GM21619 (cell line): ENCODE data around the gene PRRC2B.
"Not testable (repeated sequence)": the region's sequence is repeated elsewhere in the genome, so short reads cannot be mapped to it uniquely, and the experiment has no call there.

Source experiments
- ATAC-seq: cut with Tn5 transposase; IDR thresholded peaks from one replicate; pipeline ENCODE4 v1.9.1; 2021; ENCODE audit not compliant: unreplicated experiment

The PRRC2B gene

DNA sequence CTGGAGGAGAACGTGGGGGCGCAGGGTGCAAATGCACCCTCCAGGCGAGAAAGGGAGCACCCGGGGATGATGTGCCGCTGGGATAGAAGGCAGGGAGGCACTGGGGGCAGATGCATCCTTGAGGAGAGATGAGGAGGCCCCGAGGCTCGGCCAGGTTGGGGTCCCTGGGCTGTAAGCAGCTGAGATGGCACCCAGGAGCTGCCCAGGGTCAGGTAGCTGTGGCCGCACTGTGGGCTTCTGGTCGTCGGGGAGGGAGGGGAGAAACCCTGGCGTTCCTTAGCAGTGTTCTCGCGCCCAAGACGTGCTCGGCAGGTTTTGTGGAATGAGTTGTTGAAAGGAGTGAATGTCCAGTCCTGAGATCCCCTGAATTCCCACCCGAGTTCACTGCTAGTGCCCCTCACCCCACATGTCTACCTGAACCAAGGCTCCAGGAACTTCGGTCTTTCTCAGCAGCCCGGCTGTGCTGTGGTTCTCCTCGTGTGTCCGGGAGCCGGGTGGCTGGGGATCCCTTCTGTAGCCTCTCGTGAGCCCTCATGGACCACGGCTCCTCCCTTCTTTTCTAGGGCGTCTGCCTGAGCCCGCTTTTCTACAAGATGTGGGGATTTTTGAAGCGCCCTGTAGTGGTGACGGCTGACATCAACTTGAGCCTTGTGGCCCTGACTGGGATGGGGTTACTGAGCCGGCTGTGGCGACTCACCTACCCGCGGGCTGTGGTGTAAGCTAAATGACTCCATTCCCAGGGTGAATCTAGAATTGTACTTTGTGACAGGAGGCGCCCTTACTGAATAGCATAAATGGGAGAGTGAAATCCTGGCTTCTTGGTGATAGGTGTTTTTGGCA is 110.0 kb downstream of the PRRC2B start:
- ATAC-seq, result no peak

DNA sequence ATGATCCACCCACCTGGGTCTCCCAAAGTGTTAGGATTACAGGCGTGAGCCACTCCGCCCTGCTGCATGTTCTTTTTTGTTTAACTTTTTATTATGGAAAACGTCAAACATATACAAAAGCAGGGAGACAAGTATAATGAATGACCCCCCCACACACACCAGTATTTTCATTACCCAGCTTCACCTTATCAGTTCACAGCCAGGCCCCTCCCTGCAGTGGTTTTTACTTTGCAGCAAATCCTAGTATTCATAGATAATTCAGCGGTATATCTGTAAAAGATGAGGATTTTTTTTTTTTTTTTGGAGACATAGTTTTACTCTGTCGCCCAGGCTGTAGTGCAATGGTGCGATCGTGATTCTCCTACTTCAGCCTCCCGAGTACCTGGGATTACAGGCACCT is 111.1 kb downstream of the PRRC2B start:
- ATAC-seq, result no peak

DNA sequence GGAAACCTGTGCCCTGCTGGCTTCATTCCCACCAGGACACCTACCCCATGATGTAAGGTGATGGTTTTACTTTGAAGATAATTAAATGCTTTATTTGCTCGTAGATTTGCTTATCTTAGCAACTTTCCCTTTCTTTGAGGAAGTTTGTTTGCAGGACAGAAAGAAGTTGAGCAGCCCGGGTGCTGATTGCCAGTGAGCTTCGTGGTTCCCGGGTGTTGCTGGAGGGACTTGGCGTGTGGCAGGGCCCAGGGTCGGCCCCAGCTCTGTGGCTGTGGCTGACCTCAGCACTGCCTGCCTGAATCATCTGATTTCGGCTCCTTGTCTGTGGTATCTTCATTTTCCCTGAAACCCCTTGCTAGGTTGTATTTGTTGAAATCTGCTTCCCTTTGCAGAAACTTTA is 117.5 kb downstream of the PRRC2B start:
- no peak for ATAC-seq

DNA sequence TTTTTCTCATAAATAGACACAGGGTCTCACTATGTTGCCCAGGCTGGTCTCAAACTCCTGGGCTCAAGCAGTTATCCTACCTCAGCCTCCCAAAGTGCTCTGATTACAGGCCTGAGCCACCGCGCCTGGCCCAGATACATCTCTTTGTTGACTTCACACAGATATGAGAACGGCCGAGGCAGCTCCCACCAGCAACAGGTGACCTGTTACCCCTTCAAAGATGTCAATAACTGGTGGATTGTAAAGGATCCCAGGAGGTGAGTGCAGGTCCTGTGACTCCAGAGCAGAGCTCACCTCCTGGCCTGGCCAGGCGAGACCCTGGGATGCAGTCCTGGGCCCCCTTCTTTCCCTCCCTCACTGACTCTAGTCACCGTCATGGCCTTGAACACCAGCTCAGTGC is 118.0 kb downstream of the PRRC2B start:
- no peak for ATAC-seq

DNA sequence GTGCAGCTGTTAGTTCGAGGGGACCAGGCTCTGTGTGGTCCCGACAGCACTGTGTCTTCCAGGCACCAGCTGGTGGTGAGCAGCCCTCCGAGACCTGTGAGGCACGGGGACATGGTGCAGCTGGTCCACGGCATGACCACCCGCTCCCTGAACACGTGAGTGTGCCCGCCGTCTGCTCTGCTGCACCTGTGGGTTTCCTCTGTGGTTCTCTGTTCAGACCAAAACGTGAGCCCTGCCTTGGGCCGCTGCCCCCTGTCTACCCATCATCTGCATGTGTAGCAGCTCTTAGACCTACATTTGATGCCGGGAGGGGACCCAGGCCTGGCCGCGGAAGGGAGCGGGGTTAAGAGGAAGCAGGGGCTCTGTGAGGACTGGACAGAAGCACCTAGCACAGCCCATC is 119.3 kb downstream of the PRRC2B start:
- ATAC-seq, result no peak

DNA sequence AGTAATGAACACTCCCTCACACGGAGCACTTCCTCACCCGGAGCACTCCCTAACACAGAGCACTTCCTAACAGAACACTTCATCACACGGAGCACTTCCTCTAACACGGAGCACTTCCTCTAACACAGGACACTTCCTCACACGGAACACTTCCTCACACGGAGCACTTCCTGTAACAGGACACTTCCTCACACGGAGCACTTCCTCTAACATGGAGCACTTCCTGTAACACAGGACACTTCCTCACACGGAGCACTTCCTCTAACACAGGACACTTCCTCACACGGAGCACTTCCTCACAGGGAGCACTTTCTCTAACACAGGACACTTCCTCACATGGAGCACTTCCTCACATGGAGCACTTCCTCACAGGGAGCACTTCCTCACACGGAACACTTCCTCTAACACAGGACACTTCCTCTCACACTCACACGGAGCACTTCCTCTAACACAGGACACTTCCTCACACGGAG is 121.7 kb downstream of the PRRC2B start:
- ATAC-seq, result not testable (repeated sequence)

DNA sequence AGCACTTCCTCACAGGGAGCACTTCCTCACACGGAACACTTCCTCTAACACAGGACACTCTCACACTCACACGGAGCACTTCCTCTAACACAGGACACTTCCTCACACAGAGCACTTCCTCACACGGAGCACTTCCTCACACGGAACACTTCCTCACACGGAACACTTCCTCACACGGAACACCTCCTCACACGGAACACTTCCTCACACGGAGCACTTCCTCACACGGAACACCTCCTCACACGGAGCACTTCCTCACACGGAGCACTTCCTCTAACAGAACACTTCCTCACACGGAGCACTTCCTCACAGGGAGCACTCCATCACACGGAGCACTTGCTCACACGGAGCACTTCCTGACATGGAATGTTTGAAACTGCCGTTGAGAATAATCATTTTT is 122.2 kb downstream of the PRRC2B start:
- no peak for ATAC-seq

DNA sequence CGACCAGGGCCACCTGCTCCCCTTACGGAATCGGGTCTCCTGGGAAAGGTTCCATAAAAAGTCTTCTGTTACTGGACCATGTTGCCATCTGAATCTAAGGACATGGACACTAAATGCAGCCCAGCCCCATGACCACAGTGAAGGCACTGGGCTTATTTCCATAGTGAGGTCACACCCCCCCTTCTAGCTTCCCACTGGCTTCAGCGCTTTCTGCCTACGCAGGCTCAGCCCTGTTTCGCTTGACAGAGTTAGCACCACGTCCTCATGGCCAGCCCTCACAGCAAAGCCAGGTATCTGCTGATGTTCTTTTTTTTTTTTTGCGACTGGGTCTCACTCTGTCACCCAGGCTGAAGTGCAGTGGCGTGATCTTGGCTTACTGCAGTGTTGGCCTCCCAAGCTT is 123.0 kb downstream of the PRRC2B start:
- no peak for ATAC-seq

DNA sequence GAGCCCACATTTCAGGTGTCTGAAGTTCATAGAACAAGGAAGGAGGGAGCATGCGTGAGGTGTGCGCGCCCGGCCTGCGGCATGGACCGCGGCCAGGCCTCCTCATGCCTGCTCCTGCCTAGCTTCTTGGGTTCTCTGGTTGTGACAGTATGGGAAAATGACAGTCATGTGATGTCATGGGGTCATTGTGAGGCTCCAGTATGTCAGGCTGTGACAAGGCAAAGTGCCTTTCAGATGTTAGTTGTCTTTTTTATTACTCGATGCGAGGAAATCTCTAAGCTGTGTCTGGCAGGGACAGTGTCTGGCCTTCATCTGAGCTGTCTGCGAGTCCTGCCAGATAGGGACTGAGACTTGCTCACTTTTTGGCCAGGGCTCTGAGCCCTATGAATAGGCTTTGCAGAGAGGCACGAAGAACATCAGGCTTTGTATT is 123.9 kb downstream of the PRRC2B start:
- no peak for ATAC-seq

DNA sequence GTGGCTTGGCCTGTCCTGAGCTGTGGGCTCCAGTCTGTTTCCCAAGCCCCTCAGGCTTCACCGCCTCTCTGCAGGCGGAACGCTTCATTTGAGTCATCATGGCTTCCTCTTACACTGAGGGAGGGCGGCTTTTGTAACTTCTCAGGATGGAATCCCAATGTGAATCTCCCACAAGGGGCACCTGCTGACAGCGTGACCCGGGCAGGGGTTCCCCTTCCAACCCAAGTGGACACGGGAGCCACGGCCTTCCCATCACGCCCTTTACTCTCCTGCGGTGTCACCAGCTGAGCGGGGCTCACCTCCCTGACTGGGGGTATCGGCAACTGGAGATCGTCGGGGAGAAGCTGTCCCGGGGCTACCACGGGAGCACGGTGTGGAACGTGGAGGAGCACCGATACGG is 124.7 kb downstream of the PRRC2B start:
- no peak for ATAC-seq

DNA sequence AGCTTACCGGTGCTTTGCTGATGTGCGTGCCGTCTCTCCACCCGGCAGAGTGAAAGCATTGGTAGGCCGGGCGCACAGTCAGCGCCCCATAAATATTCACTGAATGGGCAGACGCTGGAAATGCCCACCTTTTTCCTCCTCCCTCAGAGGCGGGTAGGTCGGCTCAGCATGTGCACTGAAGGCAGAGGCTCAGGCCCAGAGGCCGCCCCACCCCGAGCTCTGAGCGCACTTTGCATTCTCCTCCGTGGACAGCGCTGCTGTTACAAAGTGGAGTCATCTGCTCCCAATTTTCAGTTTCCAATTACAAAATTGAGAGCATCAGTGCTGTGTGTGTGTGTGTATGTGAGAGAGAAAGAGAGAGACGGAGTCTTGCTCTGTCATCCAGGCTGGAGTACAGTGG is 126.6 kb downstream of the PRRC2B start:
- no peak for ATAC-seq

DNA sequence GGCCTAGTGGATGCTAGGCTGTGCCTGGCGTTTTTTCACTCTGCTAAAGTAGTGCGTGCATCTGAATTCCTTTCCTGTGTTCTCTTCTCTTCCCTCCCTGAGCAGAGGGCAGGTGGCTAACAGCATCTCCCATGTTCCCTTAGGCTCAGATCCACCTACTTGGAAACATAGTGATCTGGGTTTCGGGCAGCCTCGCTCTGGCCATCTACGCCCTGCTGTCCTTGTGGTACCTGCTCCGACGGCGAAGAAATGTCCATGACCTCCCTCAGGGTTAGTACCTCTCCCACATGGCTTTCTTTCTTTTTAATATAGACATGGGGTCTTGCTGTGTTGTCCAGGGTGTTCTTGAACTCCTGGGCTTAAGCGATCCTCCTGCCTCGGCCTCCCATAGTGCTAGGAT is 127.3 kb downstream of the PRRC2B start:
- no peak for ATAC-seq

DNA sequence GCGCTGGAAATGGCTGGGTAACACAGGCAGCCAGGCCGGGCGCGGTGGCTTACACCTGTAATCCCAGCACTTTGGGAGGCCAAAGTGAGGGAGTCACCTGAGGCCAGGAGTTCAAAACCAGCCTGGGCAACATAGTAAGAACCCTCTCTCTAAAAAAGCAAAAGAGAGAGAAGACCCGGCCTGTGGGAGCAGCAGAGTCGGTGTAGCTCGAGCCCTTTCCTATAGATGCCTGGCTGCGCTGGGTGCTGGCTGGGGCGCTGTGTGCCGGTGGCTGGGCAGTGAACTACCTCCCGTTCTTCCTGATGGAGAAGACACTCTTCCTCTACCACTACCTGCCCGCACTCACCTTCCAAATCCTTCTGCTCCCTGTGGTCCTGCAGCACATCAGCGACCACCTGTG is 127.9 kb downstream of the PRRC2B start:
- ATAC-seq, result no peak

DNA sequence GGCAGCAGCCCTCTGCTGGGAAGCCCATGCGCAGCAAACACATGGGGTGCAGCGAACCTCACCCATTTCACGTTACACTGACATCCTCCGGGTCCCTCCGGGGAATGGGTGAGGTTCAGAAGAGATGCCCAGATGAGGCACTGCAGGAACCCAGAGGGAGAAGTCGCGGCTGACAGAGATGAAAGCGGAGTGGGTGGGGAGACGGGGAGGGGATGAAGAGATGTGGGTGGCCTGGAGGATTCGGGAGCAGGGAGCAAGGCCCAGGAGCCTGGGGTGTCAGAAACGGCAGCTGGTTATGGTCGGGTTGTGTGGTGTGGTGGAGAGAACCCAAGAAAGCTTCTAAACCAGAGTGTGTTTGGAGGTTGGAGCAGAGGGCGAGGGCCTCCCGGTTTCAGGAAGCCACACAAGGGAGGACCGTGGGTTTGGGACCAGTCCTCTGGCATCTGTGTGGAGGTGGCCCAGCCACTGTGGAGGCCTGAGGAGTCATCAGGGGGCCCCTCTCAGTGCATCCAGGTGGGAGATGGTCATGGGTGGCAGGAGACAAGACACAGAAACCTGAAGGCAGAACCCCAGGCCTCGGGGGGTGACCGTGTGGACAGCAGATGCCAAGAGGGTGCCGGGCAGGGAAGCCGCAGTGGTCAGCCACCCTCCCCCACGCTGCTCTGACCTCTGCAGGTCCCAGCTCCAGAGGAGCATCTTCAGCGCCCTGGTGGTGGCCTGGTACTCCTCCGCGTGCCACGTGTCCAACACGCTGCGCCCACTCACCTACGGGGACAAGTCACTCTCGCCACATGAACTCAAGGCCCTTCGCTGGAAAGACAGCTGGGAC is 128.6 kb downstream of the PRRC2B start:
- no peak for ATAC-seq

DNA sequence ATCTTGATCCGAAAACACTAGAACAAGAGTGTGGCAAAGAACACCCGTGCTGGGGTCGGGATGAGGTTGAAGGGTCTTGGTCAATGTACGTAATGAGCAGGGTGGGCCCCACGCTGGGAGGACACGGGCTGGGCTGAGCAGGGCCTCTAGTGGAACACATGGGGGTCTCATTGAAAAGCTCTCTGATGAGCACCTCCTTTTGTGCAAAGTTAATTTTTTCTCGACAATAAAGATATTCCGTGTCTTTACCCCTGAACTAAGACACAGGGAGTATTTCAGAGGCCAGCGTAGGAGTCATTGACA is 129.2 kb downstream of the PRRC2B start:
- no peak for ATAC-seq

DNA sequence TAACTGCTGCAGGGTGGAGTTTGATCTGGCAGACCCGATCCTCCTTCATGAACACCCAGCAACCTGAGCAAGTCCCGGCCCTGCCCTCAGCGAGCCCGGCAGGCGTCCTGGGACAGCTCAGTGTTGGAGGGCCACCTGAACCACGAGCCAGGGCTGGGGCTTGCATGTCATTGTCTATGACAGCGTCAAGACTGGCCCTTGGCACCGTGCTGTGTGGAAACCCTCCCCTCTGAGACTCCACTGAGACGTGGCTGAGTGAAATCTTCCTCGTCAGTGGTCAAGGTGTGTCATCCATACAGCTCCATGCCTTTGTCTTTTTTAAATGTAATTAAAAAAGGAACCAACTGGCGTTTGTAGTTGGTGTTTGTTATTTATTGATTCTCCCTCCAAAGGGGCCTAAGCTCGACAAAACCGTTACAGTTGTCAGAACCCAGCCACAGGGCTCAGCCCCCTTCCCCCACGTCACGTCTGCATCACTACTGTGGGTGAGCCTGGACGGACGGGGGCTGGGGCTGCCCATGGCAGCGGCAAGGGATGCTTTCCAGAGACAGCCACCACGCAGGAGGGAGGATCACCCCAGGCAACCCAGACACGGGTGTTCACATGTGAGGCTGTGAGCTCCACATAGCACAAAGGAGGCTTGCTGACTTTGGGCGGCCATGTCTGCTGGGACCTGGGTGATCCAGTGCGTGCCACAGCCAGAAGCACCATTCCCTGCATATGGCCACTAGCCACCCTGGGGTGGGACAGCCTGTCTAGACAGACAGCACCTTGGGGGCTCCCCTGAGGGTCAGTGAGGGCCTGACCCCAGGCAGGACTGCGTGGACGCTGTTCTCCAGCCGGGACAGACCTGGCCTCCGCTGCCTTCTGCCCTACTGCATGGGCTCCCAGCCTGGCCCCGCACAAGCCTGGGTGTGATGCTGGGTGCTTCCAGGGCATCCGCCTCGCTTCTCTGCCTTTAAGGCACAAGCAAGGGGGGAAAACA is 129.9 kb downstream of the PRRC2B start:
- ATAC-seq, result no peak

DNA sequence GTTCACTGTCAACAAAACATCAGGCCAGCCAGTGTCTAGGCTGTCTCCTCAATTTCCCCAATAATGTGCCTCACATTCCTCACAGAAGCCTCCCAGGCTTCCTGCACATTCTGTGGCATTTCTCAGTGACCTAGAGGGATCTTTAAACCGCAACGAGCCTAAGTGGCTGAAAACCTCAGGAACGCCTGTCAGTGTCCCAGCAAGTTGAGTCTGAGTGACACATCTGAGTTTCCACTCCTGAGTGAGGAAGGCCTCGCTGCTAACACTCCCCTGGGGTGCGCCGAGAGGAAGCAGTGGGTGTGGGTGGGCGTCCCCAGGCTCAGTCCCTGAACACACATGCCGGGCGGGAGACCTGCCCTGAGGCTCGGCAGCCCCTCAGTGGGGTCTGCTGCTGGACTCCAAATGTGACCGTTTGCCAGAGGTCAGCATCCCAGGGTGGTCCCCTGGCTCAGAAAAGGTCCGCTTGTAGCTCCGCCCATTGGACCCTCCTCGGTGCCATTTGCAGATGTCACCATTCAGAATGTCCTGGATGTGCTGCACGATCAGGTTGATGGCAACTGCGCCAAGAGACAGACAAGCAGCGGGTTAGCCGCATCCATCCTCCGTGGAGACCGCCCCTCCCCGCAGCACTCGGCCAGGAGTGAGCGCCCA is 130.9 kb downstream of the PRRC2B start:
- no peak for ATAC-seq

DNA sequence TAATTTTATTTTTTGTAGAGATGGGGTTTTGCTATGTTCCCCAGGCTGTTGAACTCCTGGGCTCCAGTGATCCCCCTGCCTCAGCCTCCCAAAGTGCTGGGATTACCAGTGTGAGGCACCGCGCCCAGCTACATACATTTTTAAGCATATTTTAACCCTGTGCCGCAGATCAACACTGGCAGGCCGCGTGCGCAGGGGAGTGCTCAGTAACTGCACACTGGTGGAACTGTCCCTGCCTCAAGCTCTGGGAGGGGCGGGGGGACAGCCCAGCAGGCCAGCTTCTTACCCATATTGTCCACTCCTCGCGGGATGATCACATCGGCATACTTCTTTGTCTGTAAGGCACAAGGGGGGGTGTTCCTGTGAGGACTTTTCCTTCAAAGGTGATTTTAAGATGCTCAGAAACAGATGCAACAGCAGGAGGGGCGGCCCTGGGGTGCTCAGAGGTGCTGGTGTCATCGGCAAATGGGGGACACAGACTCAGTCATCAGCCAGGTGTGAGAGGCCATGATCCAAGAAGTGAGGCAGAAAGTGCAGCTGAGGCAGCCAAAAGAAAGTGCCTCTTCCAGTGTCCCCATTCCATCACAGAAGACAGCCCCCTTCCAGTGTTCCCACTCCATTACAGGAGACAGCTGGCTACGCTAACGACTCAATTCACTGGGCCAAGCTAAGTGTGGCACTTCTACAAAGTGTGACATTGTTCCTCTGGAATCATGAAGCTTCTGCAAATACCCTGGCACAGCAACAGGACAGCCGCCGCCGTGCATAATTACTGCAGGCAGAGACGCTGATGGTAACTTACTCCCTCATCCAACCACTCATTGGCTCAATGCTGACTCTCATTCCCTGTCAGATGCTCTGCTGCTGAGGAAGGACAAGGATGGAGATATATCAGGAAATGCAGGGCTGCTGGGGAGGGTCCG is 132.0 kb downstream of the PRRC2B start:
- no peak for ATAC-seq

DNA sequence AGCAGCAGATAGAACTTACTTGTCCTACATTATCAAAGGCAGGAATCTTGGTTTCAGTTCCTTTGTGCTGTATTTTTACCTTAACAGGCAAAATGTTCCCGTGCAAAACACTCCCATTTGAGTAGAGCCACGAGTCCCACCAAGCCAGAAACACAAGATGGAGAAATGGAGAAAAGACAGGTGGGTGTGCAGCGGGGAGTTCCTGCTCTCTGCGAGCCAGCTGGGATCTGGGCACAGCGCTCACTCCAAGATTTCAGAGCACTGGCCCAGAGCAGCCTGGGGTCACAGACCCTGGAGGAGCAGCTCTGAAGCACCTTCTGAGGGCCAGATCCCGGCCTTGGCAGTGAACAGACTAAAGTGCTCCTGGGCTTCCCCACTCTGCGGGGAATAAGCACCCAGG is 134.3 kb downstream of the PRRC2B start:
- ATAC-seq, result no peak
